H1 (cell line): Measurements from ENCODE around the gene RNF123.

ENCODE experiments used
- CBX8 ChIP-seq: fragments of 300-800, 300-1000 bp; sonication (generic); IDR thresholded peaks from 2 replicates; pipeline ENCODE4 v1.7.1; 2016; ENCODE audit warnings: low read depth, low read length, borderline replicate concordance
- CEBPB ChIP-seq: IDR thresholded peaks from 2 replicates; pipeline ENCODE4 v1.6.1; 2012; ENCODE audit warnings: low read depth, low read length
- EGR1 ChIP-seq: IDR thresholded peaks from 2 replicates; pipeline ENCODE4 v1.6.1; 2011; ENCODE audit warnings: low read depth, low read length, borderline replicate concordance
- GABPA ChIP-seq: IDR thresholded peaks from 2 replicates; pipeline ENCODE4 v1.6.1; 2011; ENCODE audit warnings: mild to moderate bottlenecking, low read length, moderate library complexity, borderline replicate concordance; ENCODE audit not compliant: insufficient read depth
- NRF1 ChIP-seq: IDR thresholded peaks from 2 replicates; pipeline ENCODE4 v1.6.1; 2011; ENCODE audit warnings: mild to moderate bottlenecking, low read depth, low read length, improper control_type of control experiment
- PHF8 ChIP-seq: fragments of 200-600 bp; sonication (generic); conservative IDR thresholded peaks from 2 replicates; pipeline ENCODE4 v1.7.1; 2012; ENCODE audit warnings: low read depth, mild to moderate bottlenecking, inconsistent platforms, low read length, moderate library complexity
- POLR2AphosphoS5 ChIP-seq: IDR thresholded peaks from 2 replicates; pipeline ENCODE4 v1.6.1; 2011; ENCODE audit warnings: low read depth, low read length
- ZNF274 ChIP-seq: IDR thresholded peaks from 2 replicates; pipeline ENCODE4 v1.7.0; 2012; ENCODE audit warnings: low read length, borderline replicate concordance; ENCODE audit errors: extremely low read depth
- TF ChIP-seq, protein P1 (sequence below), 3 experiments: IDR thresholded peaks; 1 replicate in 2 of 3; 2 replicates in 1 of 3; pipeline versions ENCODE4 v1.5.1 to v1.6.1; 2011; ENCODE audit warnings: low read length in 3 of 3, mild to moderate bottlenecking in 3 of 3, inconsistent platforms in 2 of 3, low read depth in 1 of 3, moderate library complexity in 1 of 3; ENCODE audit not compliant: insufficient read depth in 1 of 3; ENCODE audit errors: control extremely low read depth in 1 of 3
- TF ChIP-seq, protein P2 (sequence below): IDR thresholded peaks from 2 replicates; pipeline ENCODE4 v1.6.1; 2011; ENCODE audit warnings: low read length, improper control_type of control experiment

DNA sequence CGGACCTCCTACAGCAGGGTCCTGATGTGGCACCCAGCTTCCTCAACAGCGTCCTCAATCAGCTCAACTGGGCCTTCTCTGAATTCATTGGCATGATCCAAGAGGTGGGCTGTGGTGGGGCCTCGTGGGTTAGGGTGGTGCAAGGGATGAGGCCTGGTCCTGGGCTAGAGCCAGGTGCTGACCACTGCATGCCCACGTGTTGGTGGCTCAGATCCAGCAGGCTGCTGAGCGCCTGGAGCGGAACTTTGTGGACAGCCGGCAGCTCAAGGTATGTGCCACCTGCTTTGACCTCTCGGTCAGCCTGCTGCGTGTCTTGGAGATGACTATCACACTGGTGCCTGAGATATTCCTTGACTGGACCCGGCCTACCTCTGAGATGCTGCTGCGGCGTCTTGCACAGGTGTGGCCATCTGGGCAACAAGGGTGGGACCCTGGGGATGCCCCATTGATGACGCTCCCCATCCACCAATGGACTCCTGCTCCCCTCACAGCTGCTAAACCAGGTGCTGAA is 26.3 kb downstream of the RNF123 start:
- TF ChIP-seq CBX8 (no peak), PHF8 (no peak), ZNF274 (no peak), CEBPB (no peak), GABPA (no peak), NRF1 (no peak), POLR2AphosphoS5 (no peak), EGR1 (no peak)
- TF ChIP-seq, protein P1, sequence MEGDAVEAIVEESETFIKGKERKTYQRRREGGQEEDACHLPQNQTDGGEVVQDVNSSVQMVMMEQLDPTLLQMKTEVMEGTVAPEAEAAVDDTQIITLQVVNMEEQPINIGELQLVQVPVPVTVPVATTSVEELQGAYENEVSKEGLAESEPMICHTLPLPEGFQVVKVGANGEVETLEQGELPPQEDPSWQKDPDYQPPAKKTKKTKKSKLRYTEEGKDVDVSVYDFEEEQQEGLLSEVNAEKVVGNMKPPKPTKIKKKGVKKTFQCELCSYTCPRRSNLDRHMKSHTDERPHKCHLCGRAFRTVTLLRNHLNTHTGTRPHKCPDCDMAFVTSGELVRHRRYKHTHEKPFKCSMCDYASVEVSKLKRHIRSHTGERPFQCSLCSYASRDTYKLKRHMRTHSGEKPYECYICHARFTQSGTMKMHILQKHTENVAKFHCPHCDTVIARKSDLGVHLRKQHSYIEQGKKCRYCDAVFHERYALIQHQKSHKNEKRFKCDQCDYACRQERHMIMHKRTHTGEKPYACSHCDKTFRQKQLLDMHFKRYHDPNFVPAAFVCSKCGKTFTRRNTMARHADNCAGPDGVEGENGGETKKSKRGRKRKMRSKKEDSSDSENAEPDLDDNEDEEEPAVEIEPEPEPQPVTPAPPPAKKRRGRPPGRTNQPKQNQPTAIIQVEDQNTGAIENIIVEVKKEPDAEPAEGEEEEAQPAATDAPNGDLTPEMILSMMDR (IDR thresholded peaks at IDR 0.05; ENCODE audit: control extremely low read depth in 1 of 3, insufficient read depth in 1 of 3, low read depth in 1 of 3, low read length in 3 of 3), result no peak
- TF ChIP-seq, protein P2, sequence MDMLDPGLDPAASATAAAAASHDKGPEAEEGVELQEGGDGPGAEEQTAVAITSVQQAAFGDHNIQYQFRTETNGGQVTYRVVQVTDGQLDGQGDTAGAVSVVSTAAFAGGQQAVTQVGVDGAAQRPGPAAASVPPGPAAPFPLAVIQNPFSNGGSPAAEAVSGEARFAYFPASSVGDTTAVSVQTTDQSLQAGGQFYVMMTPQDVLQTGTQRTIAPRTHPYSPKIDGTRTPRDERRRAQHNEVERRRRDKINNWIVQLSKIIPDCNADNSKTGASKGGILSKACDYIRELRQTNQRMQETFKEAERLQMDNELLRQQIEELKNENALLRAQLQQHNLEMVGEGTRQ, result no peak
